IPS-11a (cell line): Measurements from ENCODE around the gene AFAP1.

ENCODE experiments used
- H3K4me3 ChIP-seq: one replicate; pipeline ENCODE4 v1.5.1; 2013; ENCODE audit warnings: low read depth, low read length, control low read depth

The AFAP1 gene

DNA sequence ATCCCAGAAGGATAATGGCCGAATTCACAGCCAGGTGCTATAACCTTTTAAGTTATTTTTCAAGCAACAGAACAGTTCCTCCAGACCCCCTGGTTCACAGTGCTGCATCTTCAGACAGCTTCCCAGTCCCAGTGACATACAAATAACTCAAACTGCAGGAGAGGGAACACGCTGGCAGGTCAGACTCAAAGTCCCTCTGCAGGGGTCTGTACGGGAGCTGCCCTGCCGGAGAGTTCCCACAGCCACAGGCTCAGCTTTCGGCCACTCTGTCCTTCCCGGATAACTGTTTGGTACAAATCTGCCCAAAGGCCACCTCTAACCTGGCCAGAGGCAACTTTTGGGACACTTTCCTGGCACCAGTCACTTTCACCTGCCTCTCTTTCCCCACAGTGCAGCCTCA lies 230.2 kb downstream of the AFAP1 start:
- no peak overlapping the region for H3K4me3 ChIP-seq

- no peak overlapping the region for H3K4me3 ChIP-seq
Measured at GRCh38 chr4:7708981-7709380, 230.7 kb downstream of the AFAP1 start.
